Measurements from ENCODE around the gene ZNF576. TPM values are rescaled to one million over a fixed set of nuclear protein-coding genes. Genes with fewer than 3 reads are reported as not detected.
A peak's percentile ranks its signal among the peaks of the same experiment; 100 is the strongest.
"Not testable (repeated sequence)": the region's sequence is repeated elsewhere in the genome, so short reads cannot be mapped to it uniquely, and the experiment has no call there.

Gene ZNF576
- polyA plus RNA-seq (2011; rRNA removed) (9.0 and 14.8 TPM in 2 replicates), polyA minus RNA-seq (2011; rRNA and poly(A)+ RNA removed) (5.6 and 6.8 TPM in 2 replicates)

DNA sequence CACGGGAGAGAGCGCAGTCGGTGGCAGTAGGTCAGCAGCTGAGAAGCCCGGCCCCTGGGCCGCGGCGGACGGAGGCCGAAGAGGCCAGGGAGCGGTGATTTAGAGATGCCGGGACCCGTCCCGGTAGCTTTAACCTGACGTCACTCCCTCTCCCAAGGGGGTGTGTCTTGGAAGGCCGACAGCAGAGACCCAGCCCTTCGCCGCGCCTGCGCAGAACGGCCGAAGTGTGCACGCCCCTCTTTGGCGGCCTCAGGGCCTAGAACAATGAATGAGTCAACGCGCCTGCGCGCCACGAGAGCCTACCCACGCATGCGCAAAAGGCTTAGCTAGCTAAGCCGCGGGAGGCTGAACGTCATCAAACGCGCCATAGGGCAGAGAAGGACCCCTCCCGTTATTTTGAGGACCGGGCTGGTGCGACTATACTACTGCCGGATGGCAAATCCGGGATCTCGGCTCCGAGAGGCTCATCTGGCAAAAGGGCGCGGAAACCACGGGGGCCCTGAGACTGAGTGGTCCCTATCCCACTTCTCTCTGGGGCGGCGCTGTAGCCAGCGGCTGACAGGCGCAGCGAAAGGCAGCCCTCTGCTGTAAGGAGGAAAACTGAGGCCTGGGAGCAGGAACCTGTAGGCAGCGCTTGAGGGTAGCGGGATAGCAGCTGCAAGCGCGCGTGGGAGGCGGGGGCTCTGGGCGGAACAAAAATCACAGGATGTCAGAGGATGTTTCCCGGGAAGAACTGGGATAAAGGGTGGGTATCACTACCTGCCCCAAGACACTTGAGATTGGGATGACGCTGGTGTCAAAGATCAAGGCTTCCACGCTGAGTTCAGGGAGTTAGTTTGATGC lies at the start of gene ZNF576, which contains the start of gene IRGQ:
TSS of gene ZNF576 (plus strand) at position 597 of the 843 bp plus-strand sequence. CDS start 514 bp downstream, outside the sequence.
TSS of gene IRGQ (minus strand) at position 136 of the 843 bp plus-strand sequence. CDS start 796 bp downstream, outside the sequence.
- DNase-seq (ENCODE audit: low read depth): peak; percentile 97
- POLR2A ChIA-PET: interaction anchor here (0.7 kb wide), 1 partner anchor 68 kb away, joined by 3 read pairs; no protein-coding TSS in a partner anchor
- CTCF ChIA-PET: interaction anchor here (1.0 to 4.9 kb wide), 11 partner anchors 12 to 149 kb away, joined by 3 to 43 read pairs (median 10); partner anchors contain the start of genes PLAUR and ZNF575
- Histone ChIP-seq H3K36me3 (ENCODE audit: control insufficient read depth, insufficient read depth, low read length) (peaks cover 16% of the 10 kb centered on the region), H3K27me3 (ENCODE audit: control insufficient read depth, insufficient read depth, low read length) (no peaks in the 10 kb centered on the region), H3K4me3 (ENCODE audit: low read depth, low read length) (peak within 1 kb of the TSS; percentile 64)
- peak; percentile 16; the same call in 1 of the 2 replicates for TF ChIP-seq CTCF (IDR thresholded peaks at IDR 0.05; ENCODE audit: insufficient read depth, low read depth, low read length)

DNA sequence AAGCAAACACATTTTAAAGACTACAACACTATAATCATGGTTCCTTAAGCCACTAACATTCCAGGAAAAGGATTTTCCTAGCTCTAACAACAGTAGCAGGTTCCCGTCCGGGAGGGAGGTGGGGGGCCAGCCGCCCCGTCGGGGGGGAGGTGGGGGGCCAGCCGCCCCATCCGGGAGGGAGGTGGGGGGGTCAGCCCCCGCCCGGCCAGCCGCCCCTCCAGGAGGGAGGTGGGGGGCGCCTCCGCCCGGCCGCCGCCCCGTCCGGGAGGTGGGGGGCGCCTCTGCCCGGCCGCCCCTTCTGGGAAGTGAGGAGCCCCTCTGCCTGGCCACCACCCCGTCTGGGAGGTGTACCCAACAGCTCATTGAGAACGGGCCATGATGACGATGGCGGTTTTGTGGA lies 48.5 kb upstream of the ZNF576 start:
- DNase-seq (ENCODE audit: low read depth); H3K4me3 ChIP-seq (ENCODE audit: low read depth, low read length); POLR2A ChIA-PET; CTCF ChIA-PET; H3K27me3 ChIP-seq (ENCODE audit: control insufficient read depth, insufficient read depth, low read length): not testable (repeated sequence)
- peaks cover 20% of the 10 kb centered on the region for H3K36me3 ChIP-seq (ENCODE audit: control insufficient read depth, insufficient read depth, low read length)

GRCh38 chr19:43548706-43549105 lies 47.7 kb upstream of the ZNF576 start:
- CTCF ChIA-PET: interaction anchor here (1.6 kb wide), 1 partner anchor 13 kb away, joined by 4 read pairs; no protein-coding TSS in a partner anchor
- POLR2A ChIA-PET: no interaction called here
- H3K36me3 ChIP-seq (ENCODE audit: control insufficient read depth, insufficient read depth, low read length): peaks cover 22% of the 10 kb centered on the region

GRCh38 chr19:43551399-43552197 lies 44.8 kb upstream of the ZNF576 start:
- ChIA-PET CTCF (interaction anchor here (6.3 kb wide), 1 partner anchor 15 kb away, joined by 39 read pairs; no protein-coding TSS in a partner anchor), POLR2A (no interaction called here)
- Histone ChIP-seq H3K36me3 (ENCODE audit: control insufficient read depth, insufficient read depth, low read length) (peaks cover 21% of the 10 kb centered on the region), H3K4me3 (ENCODE audit: low read depth, low read length) (no peak overlapping the region), H3K27me3 (ENCODE audit: control insufficient read depth, insufficient read depth, low read length) (no peaks in the 10 kb centered on the region)
- no peak for DNase-seq (ENCODE audit: low read depth)
- no peak for TF ChIP-seq CTCF (IDR thresholded peaks at IDR 0.05; ENCODE audit: insufficient read depth, low read depth, low read length)

More at GRCh38 chr19:43548706-43549105, 47.7 kb upstream of the ZNF576 start:
- H3K4me3 ChIP-seq (ENCODE audit: low read depth, low read length): no peak overlapping the region
- TF ChIP-seq CTCF (IDR thresholded peaks at IDR 0.05; ENCODE audit: insufficient read depth, low read depth, low read length): no peak
- no peaks in the 10 kb centered on the region for H3K27me3 ChIP-seq (ENCODE audit: control insufficient read depth, insufficient read depth, low read length)
- no peak for DNase-seq (ENCODE audit: low read depth)

DNA sequence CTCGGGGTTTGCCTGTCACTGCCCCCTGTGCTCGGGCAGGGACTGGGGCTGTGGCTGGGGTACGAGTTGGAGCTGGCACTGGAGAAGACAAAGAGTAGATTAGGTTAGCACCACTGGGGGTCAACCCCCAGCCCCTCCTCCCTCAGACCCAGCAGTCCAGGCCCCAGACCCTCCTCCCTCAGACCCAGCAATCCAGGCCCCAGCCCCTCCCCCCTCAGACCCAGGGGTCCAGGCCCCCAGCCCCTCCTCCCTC lies 44.3 kb upstream of the ZNF576 start:
- CTCF ChIA-PET: interaction anchor here (6.3 kb wide), 1 partner anchor 16 kb away, joined by 39 read pairs; no protein-coding TSS in a partner anchor
- POLR2A ChIA-PET: no interaction called here

More for the DNA sequence above, 44.3 kb upstream of the ZNF576 start:
- no peak for TF ChIP-seq CTCF (IDR thresholded peaks at IDR 0.05; ENCODE audit: insufficient read depth, low read depth, low read length)
- peaks cover 20% of the 10 kb centered on the region for H3K36me3 ChIP-seq (ENCODE audit: control insufficient read depth, insufficient read depth, low read length)
- no peak overlapping the region for H3K4me3 ChIP-seq (ENCODE audit: low read depth, low read length)
- DNase-seq (ENCODE audit: low read depth): no peak
- H3K27me3 ChIP-seq (ENCODE audit: control insufficient read depth, insufficient read depth, low read length): no peaks in the 10 kb centered on the region

Measured in BJ (cell line).